Endodermal cell (in vitro differentiated cells): ENCODE measurements around the gene NANS. TPM values are rescaled to one million over a fixed set of nuclear protein-coding genes. Genes with fewer than 3 reads are reported as not detected.

ENCODE experiments used
- DNase-seq: peaks from one replicate; pipeline ENCODE4 v3.0.0-alpha.2; 2017
- H3K27ac ChIP-seq: 2 replicates; pipeline ENCODE4 v1.5.1; 2013; ENCODE audit warnings: mild to moderate bottlenecking, low read depth, low read length, moderate library complexity
- H3K27me3 ChIP-seq: 2 replicates; pipeline ENCODE4 v1.6.1; 2013; ENCODE audit warnings: mild to moderate bottlenecking, low read length, moderate library complexity; ENCODE audit not compliant: insufficient read depth, control insufficient read depth, poor library complexity, severe bottlenecking
- H3K36me3 ChIP-seq: 2 replicates; pipeline ENCODE4 v1.7.0; 2013; ENCODE audit warnings: mild to moderate bottlenecking, low read length, moderate library complexity; ENCODE audit not compliant: control insufficient read depth, insufficient read depth
- H3K4me1 ChIP-seq: one replicate; pipeline ENCODE4 v1.7.0; 2013; ENCODE audit warnings: low read length; ENCODE audit not compliant: control insufficient read depth, insufficient read depth
- H3K4me3 ChIP-seq: 2 replicates; pipeline ENCODE4 v1.5.1; 2013; ENCODE audit warnings: mild to moderate bottlenecking, low read length, moderate library complexity
- H3K9ac ChIP-seq: 2 replicates; pipeline ENCODE4 v1.6.1; 2013; ENCODE audit warnings: mild to moderate bottlenecking, low read length, moderate library complexity; ENCODE audit not compliant: poor library complexity, severe bottlenecking; ENCODE audit errors: extremely low read depth
- H3K9me3 ChIP-seq: 2 replicates; pipeline ENCODE4 v1.6.1; 2013; ENCODE audit warnings: mild to moderate bottlenecking, low read length, moderate library complexity; ENCODE audit not compliant: control insufficient read depth
- H3K27ac Mint-ChIP-seq: 2 replicates; pipeline ENCODE4 v1.8.0; 2020; ENCODE audit warnings: mixed read lengths
- H3K27me3 Mint-ChIP-seq: 2 replicates; pipeline ENCODE4 v1.8.0; 2021; ENCODE audit warnings: mild to moderate bottlenecking, mixed read lengths; ENCODE audit not compliant: insufficient read depth
- H3K36me3 Mint-ChIP-seq: 2 replicates; pipeline ENCODE4 v1.8.0; 2020; ENCODE audit warnings: low read depth, mixed read lengths
- H3K4me1 Mint-ChIP-seq: 2 replicates; pipeline ENCODE4 v1.8.0; 2020; ENCODE audit warnings: mixed read lengths
- H3K4me3 Mint-ChIP-seq: 2 replicates; pipeline ENCODE4 v1.8.0; 2020; ENCODE audit warnings: mild to moderate bottlenecking, moderate library complexity, mixed read lengths
- H3K9me3 Mint-ChIP-seq: 2 replicates; pipeline ENCODE4 v1.8.0; 2020; ENCODE audit warnings: mild to moderate bottlenecking, mixed read lengths
- CTCF ChIP-seq: fragments of 200-600 bp; sonication (generic); conservative IDR thresholded peaks from 2 replicates; pipeline ENCODE4 v1.5.0; 2021; ENCODE audit warnings: antibody characterized with exemption, mild to moderate bottlenecking
- WGBS, 2 experiments: methylation state at CpG; one replicate each; pipeline versions ENCODE4 v1.1.5 to v1.1.7; 2013; ENCODE audit warnings: missing lambda C conversion rate in 2 of 2, mixed read lengths in 1 of 2; ENCODE audit not compliant: insufficient coverage in 1 of 2, insufficient read length in 1 of 2; 5-methylcytosine and 5-hydroxymethylcytosine counted together
- total RNA-seq, 2 donors: library from RNA; stranded (reverse); fragmentation: NEBNext Ultra II Directional in 1 of 2; extraction: Animal tissue kit (Norgen Biotek cat#: 25700) in 1 of 2; gene quantifications; 2 replicates in 1 of 2; 3 replicates in 1 of 2; pipeline ENCODE4 v1.2.1, GENCODE V29; 2021

NANS gene
- total RNA-seq, 2 donors from 2014 or later = 46.2 to 50.4 TPM

DNA sequence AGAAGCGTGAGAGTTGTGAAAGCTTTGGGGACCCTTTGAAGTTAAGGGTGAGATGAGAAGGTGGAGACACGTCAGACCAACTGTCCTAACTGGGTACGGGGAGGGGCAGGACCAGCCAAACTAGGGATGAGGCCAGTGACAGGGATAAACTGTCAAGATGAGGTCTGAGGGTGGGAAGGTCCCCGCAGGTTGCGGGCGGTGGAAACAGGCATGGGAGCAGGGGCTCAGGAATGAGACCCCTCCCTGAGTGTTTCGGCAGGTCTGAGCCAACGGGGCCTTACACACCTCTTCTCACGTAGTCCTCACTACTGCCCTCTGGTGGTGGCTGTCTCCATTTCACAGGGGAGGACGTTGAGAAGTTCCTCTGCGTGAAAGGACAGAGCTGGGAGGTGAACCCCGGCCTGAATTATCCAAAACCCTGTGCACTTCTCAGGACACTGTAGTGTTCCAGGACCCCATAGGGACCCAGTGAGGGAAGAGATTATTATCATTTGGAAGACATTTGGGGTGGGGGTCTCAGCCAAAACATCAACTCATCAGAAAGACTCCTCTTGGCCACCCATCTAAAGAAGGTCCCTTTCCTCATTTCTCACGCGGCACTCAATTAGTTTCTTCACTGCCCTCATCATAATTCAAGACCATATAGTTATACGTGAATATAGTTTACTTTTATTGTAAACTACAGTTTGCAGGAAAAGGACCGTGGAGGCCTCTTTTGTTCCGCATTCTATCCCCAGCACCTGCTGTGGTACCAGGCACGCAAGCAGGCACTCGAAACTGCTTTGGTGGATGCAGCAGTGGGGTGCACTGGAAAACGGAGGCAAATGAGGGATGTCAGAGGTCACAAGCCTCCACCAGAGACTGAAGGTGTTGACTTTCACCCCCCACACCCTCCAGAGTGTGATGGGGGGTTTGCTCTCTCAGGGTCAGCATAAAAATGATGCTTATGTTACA is 21.7 kb upstream of the NANS start:
- H3K27me3 Mint-ChIP-seq = peaks cover 26% of the 10 kb centered on the region
- peak; percentile 91 for TF ChIP-seq CTCF

DNA sequence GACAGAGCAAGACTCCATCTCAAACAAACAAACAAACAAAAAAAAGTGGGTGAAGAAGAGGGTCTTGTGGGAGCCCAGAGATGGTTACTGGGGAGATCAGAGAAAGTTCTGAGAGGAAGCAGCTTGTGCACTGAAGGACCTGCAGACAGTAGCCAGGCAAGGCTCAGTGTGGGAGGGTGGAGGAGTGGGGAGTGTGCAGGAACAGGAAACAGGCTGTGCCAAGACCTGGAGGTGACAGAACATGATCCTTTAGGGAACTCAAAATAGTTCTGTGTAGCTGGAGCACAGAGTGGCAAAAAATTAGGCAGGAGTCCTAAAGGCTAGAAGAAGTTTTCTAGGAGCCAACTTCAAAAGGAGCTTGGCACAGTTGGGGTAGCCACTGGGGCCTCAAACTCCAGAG is 19.2 kb upstream of the NANS start:
- H3K4me3 ChIP-seq = no peak overlapping the region
- Mint-ChIP-seq H3K9me3 (no peaks in the 10 kb centered on the region), H3K36me3 (no peaks in the 10 kb centered on the region), H3K4me3 (no peak overlapping the region), H3K4me1 (no peaks in the 10 kb centered on the region), H3K27me3 (peaks cover 26% of the 10 kb centered on the region), H3K27ac (no peak overlapping the region)
- H3K9me3 ChIP-seq = no peaks in the 10 kb centered on the region
- H3K27me3 ChIP-seq = peaks cover 4% of the 10 kb centered on the region
- no peak overlapping the region for H3K9ac ChIP-seq
- DNase-seq = no peak
- no peak for TF ChIP-seq CTCF
- H3K4me1 ChIP-seq = no peaks in the 10 kb centered on the region
- no peak overlapping the region for H3K27ac ChIP-seq
- no peaks in the 10 kb centered on the region for H3K36me3 ChIP-seq

More for the DNA sequence above, 21.7 kb upstream of the NANS start:
- Histone ChIP-seq H3K27me3 (peaks cover 4% of the 10 kb centered on the region), H3K4me3 (no peak overlapping the region), H3K4me1 (no peaks in the 10 kb centered on the region), H3K27ac (no peak overlapping the region), H3K36me3 (no peaks in the 10 kb centered on the region), H3K9me3 (no peaks in the 10 kb centered on the region), H3K9ac (no peak overlapping the region)
- Mint-ChIP-seq H3K4me3 (no peak overlapping the region), H3K36me3 (no peaks in the 10 kb centered on the region), H3K4me1 (no peaks in the 10 kb centered on the region), H3K9me3 (no peaks in the 10 kb centered on the region), H3K27ac (peak overlapping the region; percentile 27)
- DNase-seq = peak; percentile 94
- WGBS, 2 experiments = 50 to 52% methylated on average over 15 to 20 of the region's 20 CpGs

DNA sequence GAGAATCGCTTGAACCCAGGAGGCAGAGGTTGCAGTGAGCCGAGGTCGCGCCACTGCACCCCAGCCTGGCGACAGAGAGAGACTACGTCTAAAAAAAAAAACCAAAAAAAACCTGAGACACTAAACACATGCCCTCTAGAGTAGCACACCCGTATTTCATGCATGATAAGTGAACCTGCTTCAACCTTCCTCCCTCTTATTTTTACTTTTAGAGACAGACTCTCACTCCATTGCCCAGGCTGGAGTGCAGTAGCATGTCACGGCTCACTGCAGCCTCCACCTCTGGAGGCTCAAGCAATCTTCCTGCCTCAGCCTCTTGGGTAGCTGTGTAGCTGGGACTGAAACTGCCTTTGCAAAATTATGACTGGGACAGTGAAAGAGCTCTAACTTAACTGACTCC is 17.6 kb upstream of the NANS start:
- Histone ChIP-seq H3K36me3 (no peaks in the 10 kb centered on the region), H3K4me3 (no peak overlapping the region), H3K9me3 (no peaks in the 10 kb centered on the region), H3K27me3 (peaks cover 4% of the 10 kb centered on the region), H3K9ac (no peak overlapping the region), H3K27ac (no peak overlapping the region), H3K4me1 (no peaks in the 10 kb centered on the region)
- Mint-ChIP-seq H3K27ac (no peak overlapping the region), H3K4me1 (no peaks in the 10 kb centered on the region), H3K4me3 (no peak overlapping the region), H3K9me3 (no peaks in the 10 kb centered on the region), H3K36me3 (no peaks in the 10 kb centered on the region), H3K27me3 (peaks cover 25% of the 10 kb centered on the region)
- DNase-seq = peak; percentile 24
- TF ChIP-seq CTCF = no peak
- WGBS, 2 experiments = 78 to 93% methylated on average over 2 to 8 of the region's 8 CpGs
